Activated naive CD4-positive, alpha-beta T cell treated with anti-CD3 and anti-CD28 coated beads, Interleukin-2, amount 50 U/mL, for 24 hours (primary cell): ENCODE data around the gene SLC17A5.
"Not testable (repeated sequence)": the region's sequence is repeated elsewhere in the genome, so short reads cannot be mapped to it uniquely, and the experiment has no call there.

Experiments used
- H3K27ac Mint-ChIP-seq: one replicate; pipeline ENCODE4 v1.8.0; 2021; ENCODE audit warnings: mild to moderate bottlenecking, mixed read lengths
- H3K27me3 Mint-ChIP-seq: one replicate; pipeline ENCODE4 v1.8.0; 2021; ENCODE audit warnings: mixed read lengths
- H3K36me3 Mint-ChIP-seq: one replicate; pipeline ENCODE4 v1.8.0; 2021; ENCODE audit warnings: mixed read lengths
- H3K4me1 Mint-ChIP-seq: one replicate; pipeline ENCODE4 v1.8.0; 2021; ENCODE audit warnings: mixed read lengths
- H3K4me3 Mint-ChIP-seq: one replicate; pipeline ENCODE4 v1.8.0; 2021; ENCODE audit warnings: mild to moderate bottlenecking, mixed read lengths
- H3K9me3 Mint-ChIP-seq: one replicate; pipeline ENCODE4 v1.8.0; 2021; ENCODE audit warnings: mixed read lengths

Gene SLC17A5

DNA sequence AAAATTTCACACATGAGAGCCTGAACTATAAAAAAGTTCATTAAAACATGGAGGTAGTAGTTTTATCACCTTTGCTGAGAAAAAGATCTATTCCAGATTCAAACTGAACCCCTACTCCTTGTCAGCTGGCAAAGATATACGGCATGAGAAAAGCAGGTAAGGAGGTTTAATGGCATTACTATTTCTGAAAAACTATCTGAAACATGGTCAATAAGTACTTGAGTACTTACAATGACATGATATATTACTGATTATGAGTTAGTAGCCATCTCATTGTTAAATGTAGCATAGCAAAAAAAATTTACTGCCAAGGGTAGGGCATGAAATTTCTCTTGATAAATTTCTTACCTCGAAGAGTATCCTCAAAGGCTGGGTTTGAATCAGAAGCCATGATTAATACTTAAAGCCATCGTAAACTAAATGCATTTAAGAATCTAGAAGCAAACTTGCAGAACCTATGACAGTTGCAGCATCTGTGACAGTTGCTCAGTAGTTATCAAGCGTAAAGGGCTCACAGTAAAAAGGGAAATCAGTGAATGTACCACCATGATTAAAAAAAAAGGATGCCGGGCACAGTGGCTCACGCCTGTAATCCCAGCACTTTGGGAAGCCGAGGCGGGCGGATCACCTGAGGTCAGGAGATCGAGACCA, 8.7 kb downstream of the SLC17A5 start:
- Mint-ChIP-seq H3K9me3 (no peaks in the 10 kb centered on the region), H3K27ac (no peak overlapping the region), H3K36me3 (peaks cover 8% of the 10 kb centered on the region), H3K4me3 (peak overlapping the region; percentile 86), H3K4me1 (peaks cover 20% of the 10 kb centered on the region), H3K27me3 (no peaks in the 10 kb centered on the region)

DNA sequence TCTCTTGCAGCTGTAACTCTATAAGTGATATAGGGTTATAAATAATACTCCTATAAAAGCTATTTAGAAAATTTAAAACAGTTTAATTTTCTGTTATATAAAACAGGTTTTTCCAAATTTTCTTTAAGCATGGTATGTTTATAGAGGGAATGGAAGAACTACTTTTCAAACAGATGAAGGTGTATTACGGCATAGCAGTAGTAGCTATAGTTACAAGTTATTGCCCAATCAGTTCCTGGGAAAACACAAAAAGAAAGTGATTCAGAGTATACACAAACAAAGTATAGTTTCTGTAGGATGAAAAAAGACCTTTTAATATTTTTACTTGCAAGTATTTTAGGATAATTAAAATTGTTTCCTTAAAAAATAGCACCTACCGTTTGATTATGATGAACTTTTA, 9.8 kb downstream of the SLC17A5 start:
- H3K36me3 Mint-ChIP-seq: peaks cover 8% of the 10 kb centered on the region
- no peak overlapping the region for H3K4me3 Mint-ChIP-seq
- H3K9me3 Mint-ChIP-seq: no peaks in the 10 kb centered on the region
- H3K27me3 Mint-ChIP-seq: no peaks in the 10 kb centered on the region
- peaks cover 16% of the 10 kb centered on the region for H3K4me1 Mint-ChIP-seq
- H3K27ac Mint-ChIP-seq: no peak overlapping the region

DNA sequence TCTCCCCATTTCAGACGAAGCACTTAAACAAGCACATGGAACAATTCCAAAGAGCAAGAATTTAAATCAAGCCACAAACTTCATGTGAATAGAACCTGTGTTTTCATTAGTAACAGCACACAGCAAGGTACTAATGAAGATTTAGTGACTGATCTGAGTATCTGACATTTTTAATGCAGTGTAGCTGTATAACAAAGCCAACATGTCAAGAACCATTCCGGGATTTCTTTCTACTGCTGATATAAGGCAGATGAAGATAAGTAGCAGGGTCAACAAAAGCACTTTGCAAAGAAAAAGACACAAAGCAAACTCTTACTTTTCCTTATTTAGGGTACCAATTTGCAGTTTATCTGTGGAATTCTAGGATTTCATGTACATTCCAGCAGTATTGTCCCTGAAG, 11.3 kb downstream of the SLC17A5 start:
- Mint-ChIP-seq H3K36me3 (peaks cover 8% of the 10 kb centered on the region), H3K4me1 (peaks cover 16% of the 10 kb centered on the region), H3K9me3 (no peaks in the 10 kb centered on the region), H3K4me3 (no peak overlapping the region), H3K27ac (no peak overlapping the region), H3K27me3 (no peaks in the 10 kb centered on the region)

DNA sequence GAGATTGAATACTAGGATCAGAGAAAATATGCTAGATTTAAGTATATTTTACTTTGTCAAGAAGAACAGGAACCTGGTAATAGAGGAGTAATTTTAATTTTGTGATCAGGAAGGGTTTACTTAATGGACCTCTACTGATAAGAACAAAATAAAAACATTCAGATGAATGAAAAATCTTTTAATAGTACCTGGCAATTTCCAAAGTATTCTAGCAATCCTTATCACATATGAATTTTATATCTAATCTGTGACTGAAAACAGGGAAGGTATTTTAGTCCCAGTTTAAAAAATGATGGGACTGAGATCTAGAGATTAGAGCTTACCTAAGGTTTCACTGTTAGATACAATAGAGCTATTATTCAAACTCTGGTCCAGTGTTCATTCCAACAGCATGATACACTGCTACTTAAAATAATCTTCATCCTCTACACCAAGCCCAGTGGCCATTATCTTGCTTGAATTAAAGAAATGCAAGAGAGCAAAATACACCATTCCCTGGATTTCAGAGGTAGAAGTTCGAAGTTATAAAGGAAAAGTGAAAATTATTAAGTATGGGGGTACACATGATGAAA, 13.5 kb downstream of the SLC17A5 start:
- no peak overlapping the region for H3K4me3 Mint-ChIP-seq

DNA sequence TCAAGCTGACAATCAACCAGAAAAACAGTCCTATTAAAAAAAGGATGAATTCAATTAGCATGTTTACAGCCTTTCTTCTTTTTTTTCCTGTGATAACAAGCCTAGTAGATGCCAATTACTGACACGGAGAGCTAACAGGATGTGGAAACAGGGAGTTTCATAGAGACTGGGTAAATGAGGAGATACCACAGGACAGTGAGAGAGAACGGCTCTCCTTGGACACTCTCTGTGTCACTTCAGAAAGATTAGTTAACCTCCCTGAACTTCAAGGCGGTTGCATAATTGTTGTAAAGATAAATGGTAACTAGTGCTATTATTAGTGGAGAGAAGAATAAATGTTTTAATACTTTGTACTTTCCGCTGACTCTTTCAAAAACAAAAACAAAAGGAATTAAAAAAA, 14.8 kb downstream of the SLC17A5 start:
- Mint-ChIP-seq H3K27me3 (no peaks in the 10 kb centered on the region), H3K4me3 (no peak overlapping the region), H3K9me3 (no peaks in the 10 kb centered on the region), H3K36me3 (peaks cover 8% of the 10 kb centered on the region), H3K4me1 (no peaks in the 10 kb centered on the region), H3K27ac (no peak overlapping the region)

More for the DNA sequence above, 13.5 kb downstream of the SLC17A5 start:
- H3K9me3 Mint-ChIP-seq: no peaks in the 10 kb centered on the region
- H3K4me1 Mint-ChIP-seq: peaks cover 5% of the 10 kb centered on the region
- H3K27me3 Mint-ChIP-seq: no peaks in the 10 kb centered on the region
- H3K36me3 Mint-ChIP-seq: peaks cover 8% of the 10 kb centered on the region
- H3K27ac Mint-ChIP-seq: no peak overlapping the region

DNA sequence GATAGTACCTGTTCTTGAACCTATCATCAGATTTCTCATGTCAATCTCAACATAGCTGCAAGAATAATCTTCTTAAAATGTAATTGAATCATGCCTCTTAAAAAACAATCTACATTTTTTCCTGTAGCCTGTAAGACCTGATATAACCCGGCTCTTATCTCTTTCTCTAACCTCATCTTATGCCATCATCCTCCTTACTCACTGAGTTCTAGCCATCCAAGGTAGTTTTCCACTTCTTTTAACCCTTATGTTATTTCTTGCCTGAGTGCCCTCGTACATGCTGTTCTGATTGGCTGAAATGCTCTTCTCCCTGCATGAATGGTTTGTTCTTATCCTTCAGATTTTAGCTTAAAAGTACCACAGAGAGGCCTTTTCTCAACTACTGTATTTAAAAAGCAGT, 16.4 kb downstream of the SLC17A5 start:
- no peaks in the 10 kb centered on the region for H3K27me3 Mint-ChIP-seq
- H3K4me1 Mint-ChIP-seq: no peaks in the 10 kb centered on the region
- no peaks in the 10 kb centered on the region for H3K9me3 Mint-ChIP-seq
- no peak overlapping the region for H3K4me3 Mint-ChIP-seq
- H3K27ac Mint-ChIP-seq: no peak overlapping the region
- H3K36me3 Mint-ChIP-seq: peaks cover 7% of the 10 kb centered on the region

DNA sequence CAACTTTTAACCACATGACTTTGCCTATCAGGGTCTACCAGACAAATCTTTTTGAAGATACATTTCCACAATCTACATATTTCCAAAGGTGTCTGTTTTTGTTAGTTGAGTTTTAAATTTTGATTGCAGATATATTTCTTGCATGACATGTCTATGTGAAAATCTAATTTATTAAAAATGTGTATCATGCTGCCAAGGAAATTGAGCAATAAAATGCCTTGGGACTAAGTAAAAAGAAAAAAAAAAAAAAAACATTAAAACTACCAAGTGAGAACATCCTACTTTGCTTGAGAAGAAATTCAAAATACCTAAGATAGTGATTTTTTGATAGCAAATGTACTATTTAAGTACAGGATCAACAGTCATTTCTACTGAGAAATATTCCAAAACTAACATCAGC, 17.7 kb downstream of the SLC17A5 start:
- peaks cover 14% of the 10 kb centered on the region for H3K36me3 Mint-ChIP-seq

DNA sequence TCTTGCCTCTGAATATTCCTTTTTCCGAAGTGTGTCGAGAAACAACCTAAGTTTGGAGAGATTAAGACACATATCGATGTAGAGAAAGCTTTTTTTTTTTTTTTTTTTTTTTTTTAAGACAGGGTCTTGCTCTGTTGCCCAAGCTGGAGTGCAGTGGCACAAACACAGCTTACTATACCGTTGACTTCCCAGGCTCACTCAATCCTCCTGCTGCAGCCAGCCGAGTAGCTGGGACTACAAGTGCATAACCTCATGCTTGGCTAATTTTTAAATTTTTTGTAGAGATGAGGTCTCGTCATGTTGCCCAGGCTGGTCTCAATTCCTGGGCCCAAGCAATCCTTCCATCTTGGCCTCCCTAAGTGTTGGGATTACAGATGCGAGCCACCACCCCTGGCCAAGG, 21.4 kb downstream of the SLC17A5 start:
- H3K36me3 Mint-ChIP-seq: peaks cover 7% of the 10 kb centered on the region
- H3K4me1 Mint-ChIP-seq: no peaks in the 10 kb centered on the region
- no peak overlapping the region for H3K27ac Mint-ChIP-seq
- H3K9me3 Mint-ChIP-seq: no peaks in the 10 kb centered on the region
- H3K27me3 Mint-ChIP-seq: no peaks in the 10 kb centered on the region
- H3K4me3 Mint-ChIP-seq: no peak overlapping the region

More for the DNA sequence above, 17.7 kb downstream of the SLC17A5 start:
- Mint-ChIP-seq H3K27me3 (no peaks in the 10 kb centered on the region), H3K4me3 (no peak overlapping the region), H3K9me3 (no peaks in the 10 kb centered on the region), H3K4me1 (no peaks in the 10 kb centered on the region), H3K27ac (no peak overlapping the region)

DNA sequence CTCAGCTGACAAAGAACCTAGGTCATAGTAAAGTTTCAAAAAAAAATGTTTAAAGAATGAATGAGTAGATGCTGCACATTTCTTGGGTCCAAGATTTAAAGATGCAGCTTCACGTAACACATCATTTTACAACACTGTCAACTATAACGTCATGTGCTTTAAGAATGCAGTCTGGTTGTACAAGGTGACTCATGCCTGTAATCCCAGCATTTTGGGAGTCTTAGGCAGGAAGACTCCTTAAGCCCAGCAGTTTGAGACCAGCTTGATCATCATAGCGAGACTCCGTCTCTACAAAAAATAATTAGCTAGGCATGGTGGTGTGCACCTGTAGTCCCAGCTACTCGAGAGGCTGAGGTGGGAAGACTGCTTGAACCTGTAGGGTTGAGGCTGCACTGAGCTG, 21.9 kb downstream of the SLC17A5 start:
- Mint-ChIP-seq H3K27me3 (no peaks in the 10 kb centered on the region), H3K27ac (no peak overlapping the region), H3K4me1 (no peaks in the 10 kb centered on the region), H3K9me3 (no peaks in the 10 kb centered on the region), H3K36me3 (peaks cover 7% of the 10 kb centered on the region), H3K4me3 (no peak overlapping the region)

DNA sequence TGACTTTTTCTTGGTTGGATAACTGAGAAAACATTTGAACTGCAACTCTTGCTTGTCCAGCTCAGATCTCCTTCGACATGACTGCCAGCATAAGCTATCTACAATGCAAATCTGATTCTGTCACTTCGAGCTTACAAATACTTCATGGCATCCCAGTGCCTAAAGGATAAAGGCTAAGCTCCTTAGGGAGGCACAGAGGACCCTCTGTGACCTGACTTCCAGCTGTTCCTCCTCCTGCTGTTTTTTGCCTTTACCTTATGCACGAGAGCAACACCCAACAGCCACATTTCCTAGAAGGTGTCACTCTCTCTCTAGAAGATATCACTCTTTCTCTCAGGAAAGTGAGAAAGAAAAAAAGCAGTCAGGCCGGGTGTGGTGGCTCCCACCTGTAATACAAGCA, 23.4 kb downstream of the SLC17A5 start:
- Mint-ChIP-seq H3K4me1 (peaks cover 5% of the 10 kb centered on the region), H3K9me3 (no peaks in the 10 kb centered on the region), H3K27me3 (no peaks in the 10 kb centered on the region), H3K4me3 (no peak overlapping the region), H3K27ac (no peak overlapping the region), H3K36me3 (peaks cover 7% of the 10 kb centered on the region)

DNA sequence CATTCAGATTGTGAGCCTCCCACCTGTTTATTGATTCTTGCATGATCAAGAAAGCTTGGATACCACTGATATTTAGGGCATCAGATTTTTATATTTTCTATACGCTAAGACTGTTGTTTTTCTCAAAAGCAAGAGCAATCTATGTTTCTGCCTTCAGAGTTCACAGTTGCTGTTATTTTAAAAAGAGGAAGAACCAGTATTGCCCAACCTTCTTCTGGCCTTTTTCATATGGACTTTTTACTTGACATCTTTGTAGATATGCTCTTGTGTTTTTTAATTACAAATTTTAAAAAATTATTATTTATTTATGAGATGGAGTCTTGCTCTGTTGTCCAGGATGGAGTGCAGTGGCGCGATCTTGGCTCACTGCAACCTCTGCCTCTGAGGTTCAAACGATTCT, 28.9 kb downstream of the SLC17A5 start:
- Mint-ChIP-seq H3K27ac (no peak overlapping the region), H3K27me3 (no peaks in the 10 kb centered on the region), H3K4me1 (peaks cover 5% of the 10 kb centered on the region), H3K4me3 (no peak overlapping the region), H3K36me3 (peaks cover 2% of the 10 kb centered on the region), H3K9me3 (no peaks in the 10 kb centered on the region)

DNA sequence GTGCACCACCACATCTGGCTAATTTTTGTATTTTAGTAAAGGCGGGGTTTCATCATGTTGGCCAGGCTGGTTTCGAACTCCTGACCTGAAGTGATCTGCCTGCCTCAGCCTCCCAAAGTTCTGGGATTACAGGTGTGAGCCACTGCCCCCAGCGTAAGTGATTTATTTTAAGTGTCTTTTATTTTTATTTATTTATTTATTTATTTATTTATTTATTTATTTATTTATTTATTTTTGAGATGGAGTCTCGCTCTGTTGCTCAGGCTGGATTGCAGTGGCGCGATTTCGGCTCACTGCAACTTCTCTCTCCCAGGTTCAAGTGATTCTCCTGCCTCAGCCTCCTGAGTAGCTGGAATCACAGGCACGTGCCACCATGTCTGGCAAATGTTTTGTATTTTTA, 30.3 kb downstream of the SLC17A5 start:
- H3K27me3 Mint-ChIP-seq, H3K4me3 Mint-ChIP-seq, H3K9me3 Mint-ChIP-seq, H3K4me1 Mint-ChIP-seq, H3K27ac Mint-ChIP-seq, H3K36me3 Mint-ChIP-seq: not testable (repeated sequence)

DNA sequence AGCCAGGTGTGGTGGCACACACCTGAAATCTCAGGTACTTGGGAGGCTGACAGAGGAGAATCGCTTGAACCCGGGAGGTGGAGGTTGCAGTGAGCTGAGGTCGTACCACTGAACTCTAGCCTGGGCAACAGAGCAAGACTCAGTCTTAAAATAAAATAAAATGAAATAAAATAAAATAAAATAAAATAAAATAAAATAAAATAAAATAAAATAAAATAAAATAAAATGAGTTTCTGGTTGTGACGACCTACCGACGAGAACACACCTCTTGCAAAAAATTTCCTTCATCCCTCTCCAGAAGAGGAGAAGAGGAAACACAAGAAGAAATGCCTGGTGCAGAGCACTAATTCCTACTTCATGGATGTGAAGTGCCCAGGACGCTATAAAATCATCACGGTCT, 35.7 kb downstream of the SLC17A5 start:
- H3K9me3 Mint-ChIP-seq, H3K36me3 Mint-ChIP-seq: not testable (repeated sequence)

DNA sequence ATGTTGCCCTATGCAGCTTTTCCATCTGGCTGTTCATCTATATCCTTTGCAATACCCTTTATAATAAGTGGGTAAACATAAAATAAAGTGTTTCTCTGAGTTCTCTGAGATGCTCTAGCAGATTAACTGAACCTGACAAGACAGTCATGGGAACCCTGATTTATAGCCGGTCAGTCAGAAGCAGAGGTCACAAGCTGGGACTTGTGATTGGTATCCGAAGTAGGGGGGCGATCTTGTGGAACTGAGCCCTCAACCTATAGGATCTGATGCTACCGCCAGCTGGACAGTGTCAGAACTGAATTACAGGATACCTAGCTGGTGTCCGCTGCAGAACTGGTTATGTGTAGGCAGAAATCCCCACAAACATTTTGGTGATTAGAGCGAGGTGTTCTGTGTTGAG, 39.0 kb downstream of the SLC17A5 start:
- no peaks in the 10 kb centered on the region for H3K9me3 Mint-ChIP-seq
- H3K27me3 Mint-ChIP-seq: no peaks in the 10 kb centered on the region
- H3K27ac Mint-ChIP-seq: no peak overlapping the region
- peaks cover 7% of the 10 kb centered on the region for H3K36me3 Mint-ChIP-seq
- peaks cover 5% of the 10 kb centered on the region for H3K4me1 Mint-ChIP-seq
- H3K4me3 Mint-ChIP-seq: no peak overlapping the region

More for the DNA sequence above, 35.7 kb downstream of the SLC17A5 start:
- H3K4me3 Mint-ChIP-seq, H3K27me3 Mint-ChIP-seq, H3K27ac Mint-ChIP-seq, H3K4me1 Mint-ChIP-seq: not testable (repeated sequence)

DNA sequence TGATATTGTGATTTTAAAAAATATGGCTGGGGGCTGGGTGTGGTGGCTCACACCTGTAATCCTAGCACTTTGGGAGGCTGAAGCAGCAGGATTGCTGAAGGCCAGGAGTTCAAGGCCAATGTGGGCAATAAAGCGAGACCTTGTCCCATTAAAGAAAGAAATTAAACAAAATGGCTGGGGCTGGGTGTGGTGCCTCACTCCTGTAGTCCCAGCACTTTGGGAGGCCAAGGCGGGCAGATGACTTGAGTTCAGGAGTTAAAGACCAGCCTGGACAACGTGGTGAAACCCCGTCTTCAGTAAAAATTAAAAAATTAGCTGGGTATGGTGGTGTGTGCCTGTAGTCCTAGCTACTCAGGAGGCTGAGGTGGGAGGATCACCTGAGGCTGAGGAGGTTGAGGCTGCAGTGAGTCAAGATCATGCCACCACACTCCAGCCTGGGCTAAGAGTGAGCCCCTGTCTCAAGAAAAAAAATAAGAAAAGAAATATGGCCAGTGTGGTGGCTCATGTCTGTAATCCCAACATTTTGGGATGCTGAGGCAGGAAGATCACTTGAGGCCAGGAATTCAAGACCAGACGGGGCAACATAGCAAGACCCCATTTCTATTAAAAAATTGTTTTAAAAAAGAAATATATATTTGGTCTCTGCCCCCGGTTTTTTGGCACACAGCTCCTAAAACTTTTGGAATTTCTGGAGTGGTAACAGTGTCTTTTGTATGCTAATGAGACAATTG, 39.8 kb downstream of the SLC17A5 start:
- Mint-ChIP-seq H3K4me3 (no peak overlapping the region), H3K27me3 (no peaks in the 10 kb centered on the region), H3K4me1 (peaks cover 5% of the 10 kb centered on the region), H3K36me3 (peaks cover 10% of the 10 kb centered on the region), H3K9me3 (no peaks in the 10 kb centered on the region), H3K27ac (no peak overlapping the region)

DNA sequence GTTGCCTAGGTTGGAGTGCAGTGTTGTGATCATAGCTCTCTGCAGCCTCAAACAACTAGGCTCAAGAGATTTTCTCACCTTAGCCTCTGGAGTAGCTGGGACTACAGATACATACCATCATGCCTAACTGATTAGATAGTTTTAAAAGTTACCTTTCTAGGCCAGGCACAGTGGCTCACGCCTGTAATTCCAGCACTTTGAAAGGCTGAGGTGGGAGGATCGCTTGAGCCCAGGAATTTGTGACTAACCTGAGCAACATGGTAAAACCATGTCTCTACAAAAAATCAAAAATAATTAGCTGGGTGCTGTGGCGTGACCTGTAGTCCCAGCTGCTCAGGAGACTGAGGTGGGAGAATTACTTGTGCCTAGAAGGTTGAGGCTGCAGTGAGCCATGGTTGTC, 41.2 kb downstream of the SLC17A5 start:
- no peaks in the 10 kb centered on the region for H3K27me3 Mint-ChIP-seq

More for the DNA sequence above, 41.2 kb downstream of the SLC17A5 start:
- Mint-ChIP-seq H3K9me3 (no peaks in the 10 kb centered on the region), H3K4me1 (peaks cover 5% of the 10 kb centered on the region), H3K4me3 (no peak overlapping the region), H3K36me3 (peaks cover 11% of the 10 kb centered on the region), H3K27ac (no peak overlapping the region)
